Keratinocyte (primary cell): ENCODE results near the gene SLC39A1.

Experiments
- CTCF ChIP-seq, 3 experiments: IDR thresholded peaks in 1 of 3; conservative IDR thresholded peaks in 1 of 3; optimal IDR thresholded peaks in 1 of 3; 2 replicates in 2 of 3; 3 replicates in 1 of 3; pipeline versions ENCODE3 to v1.5.1; 2011; ENCODE audit warnings: low read length in 3 of 3, mild to moderate bottlenecking in 3 of 3, moderate library complexity in 2 of 3, control low read depth in 1 of 3, inconsistent platforms in 1 of 3; ENCODE audit not compliant: insufficient read depth in 2 of 3; ENCODE audit errors: extremely low read depth in 1 of 3
- EZH2 ChIP-seq: IDR thresholded peaks from one replicate; pipeline ENCODE4 v1.6.1; 2012; ENCODE audit warnings: inconsistent platforms, mild to moderate bottlenecking, low read length, moderate library complexity

GRCh38 chr1:153926405-153926804, 36.9 kb downstream of the SLC39A1 start:
- TF ChIP-seq CTCF (optimal IDR thresholded peaks at IDR 0.05 in 1 of 3, IDR thresholded peaks at IDR 0.05 in 1 of 3, conservative IDR thresholded peaks at IDR 0.05 in 1 of 3; ENCODE audit: extremely low read depth in 1 of 3, insufficient read depth in 2 of 3, low read length in 3 of 3) (no peak), EZH2 (no peak)
